ENCODE measurements around the gene ZFP62. TPM values are rescaled to one million over a fixed set of nuclear protein-coding genes. Genes with fewer than 3 reads are reported as not detected.
"Not testable (repeated sequence)": the region's sequence is repeated elsewhere in the genome, so short reads cannot be mapped to it uniquely, and the experiment has no call there.

Gene ZFP62
- 10 to 100 TPM; 30.3 to 31.8 TPM for total RNA-seq

- Mint-ChIP-seq H3K27me3 (peaks cover 1% of the 10 kb centered on the region), H3K27ac (peak within 1 kb of the TSS; percentile 93), H3K4me3 (peak within 1 kb of the TSS; percentile 93), H3K4me1 (peaks cover 18% of the 10 kb centered on the region), H3K9me3 (ENCODE audit: low read depth) (no peaks in the 10 kb centered on the region), H3K36me3 (ENCODE audit: low read depth) (peaks cover 16% of the 10 kb centered on the region)
- peak; percentile 93 for DNase-seq
- POLR2A ChIA-PET = interaction anchor here (0.6 to 1.3 kb wide), 3 partner anchors 16 to 30 kb away, joined by 4 to 6 read pairs (median 5); no protein-coding TSS in a partner anchor
- ATAC-seq = peak; percentile 88
- intact Hi-C loops (cut with DNase I, micrococcal nuclease) = loop anchor here (1.0 to 10.0 kb wide), 15 partner anchors 29 to 569 kb away; partner anchors contain the start of genes CNOT6 (in 1 of the 2), MAPK9 (in 1 of the 2), MGAT1 (in 1 of the 2) and TRIM41 (in 1 of the 2)
- CTCF ChIA-PET = interaction anchor here (1.3 kb wide), 1 partner anchor 36 kb away, joined by 3 read pairs; no protein-coding TSS in a partner anchor
Observed at GRCh38 chr5:180860887-180861822, at the start of gene ZFP62. TSS of gene ZFP62 (minus strand) at chr5:180861276. CDS start at chr5:180861219, 57 bp downstream.

- no peak overlapping the region for H3K27ac Mint-ChIP-seq
- POLR2A ChIA-PET = no interaction called here
- no peaks in the 10 kb centered on the region for H3K4me1 Mint-ChIP-seq
- intact Hi-C loops (cut with DNase I, micrococcal nuclease) = no loop called here
- H3K9me3 Mint-ChIP-seq (ENCODE audit: low read depth) = peaks cover under 1% of the 10 kb centered on the region
- CTCF ChIA-PET = no interaction called here
- no peak for ATAC-seq
- H3K27me3 Mint-ChIP-seq = peaks cover 10% of the 10 kb centered on the region
- no peaks in the 10 kb centered on the region for H3K36me3 Mint-ChIP-seq (ENCODE audit: low read depth)
- H3K4me3 Mint-ChIP-seq = no peak overlapping the region
- DNase-seq = no peak
Observed at GRCh38 chr5:180910735-180911134, 49.7 kb upstream of the ZFP62 start.

GRCh38 chr5:180910182-180910581 is 49.1 kb upstream of the ZFP62 start:
- ChIA-PET CTCF (no interaction called here), POLR2A (no interaction called here)
- intact Hi-C loops (cut with DNase I, micrococcal nuclease) = no loop called here
- DNase-seq (no peak), ATAC-seq (no peak)
- Mint-ChIP-seq H3K9me3 (ENCODE audit: low read depth) (peaks cover 2% of the 10 kb centered on the region), H3K4me3 (no peak overlapping the region), H3K27ac (no peak overlapping the region), H3K36me3 (ENCODE audit: low read depth) (no peaks in the 10 kb centered on the region), H3K27me3 (peaks cover 11% of the 10 kb centered on the region), H3K4me1 (no peaks in the 10 kb centered on the region)

GRCh38 chr5:180909782-180910181 is 48.7 kb upstream of the ZFP62 start:
- Mint-ChIP-seq H3K36me3 (ENCODE audit: low read depth) (no peaks in the 10 kb centered on the region), H3K27me3 (peaks cover 11% of the 10 kb centered on the region), H3K4me1 (no peaks in the 10 kb centered on the region), H3K9me3 (ENCODE audit: low read depth) (peaks cover 2% of the 10 kb centered on the region), H3K4me3 (no peak overlapping the region), H3K27ac (no peak overlapping the region)
- ChIA-PET POLR2A (no interaction called here), CTCF (no interaction called here)
- no peak for ATAC-seq
- DNase-seq = no peak
- intact Hi-C loops (cut with DNase I, micrococcal nuclease) = no loop called here

GRCh38 chr5:180908998-180909731 is 48.1 kb upstream of the ZFP62 start:
- Mint-ChIP-seq H3K27me3 (peaks cover 11% of the 10 kb centered on the region), H3K27ac (no peak overlapping the region), H3K36me3 (ENCODE audit: low read depth) (no peaks in the 10 kb centered on the region), H3K9me3 (ENCODE audit: low read depth) (peaks cover 2% of the 10 kb centered on the region), H3K4me3 (no peak overlapping the region), H3K4me1 (no peaks in the 10 kb centered on the region)
- ChIA-PET CTCF (no interaction called here), POLR2A (no interaction called here)
- DNase-seq = peak; percentile 26
- intact Hi-C loops (cut with DNase I, micrococcal nuclease) = no loop called here
- ATAC-seq = peak; percentile 49

GRCh38 chr5:180908400-180908799 is 47.3 kb upstream of the ZFP62 start:
- H3K27ac Mint-ChIP-seq = no peak overlapping the region
- CTCF ChIA-PET = no interaction called here
- peaks cover 11% of the 10 kb centered on the region for H3K27me3 Mint-ChIP-seq
- ATAC-seq (no peak), DNase-seq (no peak)
- H3K4me3 Mint-ChIP-seq = no peak overlapping the region
- H3K9me3 Mint-ChIP-seq (ENCODE audit: low read depth) = peaks cover 2% of the 10 kb centered on the region
- POLR2A ChIA-PET = no interaction called here
- intact Hi-C loops (cut with DNase I, micrococcal nuclease) = no loop called here
- H3K4me1 Mint-ChIP-seq = no peaks in the 10 kb centered on the region
- H3K36me3 Mint-ChIP-seq (ENCODE audit: low read depth) = no peaks in the 10 kb centered on the region

GRCh38 chr5:180901319-180902009 is 40.4 kb upstream of the ZFP62 start:
- peak; percentile 10 for DNase-seq
- no peaks in the 10 kb centered on the region for H3K36me3 Mint-ChIP-seq (ENCODE audit: low read depth)
- intact Hi-C loops (cut with DNase I, micrococcal nuclease) = no loop called here
- H3K4me3 Mint-ChIP-seq = no peak overlapping the region
- peaks cover 2% of the 10 kb centered on the region for H3K27me3 Mint-ChIP-seq
- POLR2A ChIA-PET = no interaction called here
- CTCF ChIA-PET = no interaction called here
- H3K9me3 Mint-ChIP-seq (ENCODE audit: low read depth) = peaks cover 2% of the 10 kb centered on the region
- H3K4me1 Mint-ChIP-seq = peaks cover 11% of the 10 kb centered on the region
- ATAC-seq = peak; percentile 88
- peak overlapping the region; percentile 82 for H3K27ac Mint-ChIP-seq

- POLR2A ChIA-PET = no interaction called here
Observed at GRCh38 chr5:180900178-180900577, 39.1 kb upstream of the ZFP62 start.

GRCh38 chr5:180898621-180899246 is 37.7 kb upstream of the ZFP62 start, which contains the start of gene BTNL8:
TSS of gene BTNL8 (plus strand) at chr5:180899159. CDS start at chr5:180899311, 152 bp downstream.
- Mint-ChIP-seq H3K36me3 (ENCODE audit: low read depth) (no peaks in the 10 kb centered on the region), H3K27ac (no peak within 1 kb of the TSS), H3K9me3 (ENCODE audit: low read depth) (no peaks in the 10 kb centered on the region), H3K27me3 (no peaks in the 10 kb centered on the region), H3K4me1 (peaks cover 11% of the 10 kb centered on the region), H3K4me3 (no peak within 1 kb of the TSS)
- ChIA-PET POLR2A (no interaction called here), CTCF (no interaction called here)
- ATAC-seq (no peak), DNase-seq (no peak)
- intact Hi-C loops (cut with DNase I, micrococcal nuclease) = no loop called here

More at GRCh38 chr5:180900178-180900577, 39.1 kb upstream of the ZFP62 start:
- CTCF ChIA-PET = interaction anchor here (0.7 kb wide), 1 partner anchor 195 kb away, joined by 3 read pairs; no protein-coding TSS in a partner anchor
- Mint-ChIP-seq H3K36me3 (ENCODE audit: low read depth) (no peaks in the 10 kb centered on the region), H3K4me3 (no peak overlapping the region), H3K4me1 (peaks cover 11% of the 10 kb centered on the region), H3K27me3 (no peaks in the 10 kb centered on the region), H3K9me3 (ENCODE audit: low read depth) (no peaks in the 10 kb centered on the region), H3K27ac (no peak overlapping the region)
- intact Hi-C loops (cut with DNase I, micrococcal nuclease) = no loop called here
- ATAC-seq (no peak), DNase-seq (no peak)

- H3K27ac Mint-ChIP-seq; H3K36me3 Mint-ChIP-seq (ENCODE audit: low read depth); intact Hi-C loops (cut with DNase I, micrococcal nuclease); POLR2A ChIA-PET; H3K27me3 Mint-ChIP-seq; H3K4me1 Mint-ChIP-seq; CTCF ChIA-PET; H3K4me3 Mint-ChIP-seq; H3K9me3 Mint-ChIP-seq (ENCODE audit: low read depth); DNase-seq; ATAC-seq: not testable (repeated sequence)
Observed at GRCh38 chr5:180895330-180895729, 34.3 kb upstream of the ZFP62 start.

- ChIA-PET CTCF (no interaction called here), POLR2A (no interaction called here)
- Mint-ChIP-seq H3K27ac (no peak overlapping the region), H3K9me3 (ENCODE audit: low read depth) (peaks cover 2% of the 10 kb centered on the region), H3K27me3 (peaks cover 29% of the 10 kb centered on the region), H3K4me3 (no peak overlapping the region), H3K36me3 (ENCODE audit: low read depth) (no peaks in the 10 kb centered on the region), H3K4me1 (no peaks in the 10 kb centered on the region)
- intact Hi-C loops (cut with DNase I, micrococcal nuclease) = no loop called here
- no peak for ATAC-seq
- no peak for DNase-seq
Observed at GRCh38 chr5:180889381-180889780, 28.3 kb upstream of the ZFP62 start.

Measured in activated CD4-positive, alpha-beta T cell treated with anti-CD3 and anti-CD28 coated beads for 36 hours (primary cell).